GM13977 (cell line): ENCODE data around the gene ACYP2.

ENCODE experiments used
- DNase-seq: peaks from one replicate; pipeline ENCODE4 v3.0.0; 2012; ENCODE audit warnings: low spot score
- CTCF ChIP-seq: IDR thresholded peaks from 2 replicates; pipeline ENCODE4 v1.5.1; 2012; ENCODE audit warnings: mild to moderate bottlenecking, control low read depth; ENCODE audit not compliant: insufficient read depth; ENCODE audit errors: extremely low read depth, missing control alignments
- in situ Hi-C: fragments of 300-500 bp; cut with MboI; formaldehyde crosslinking; loops from one replicate; pipeline ENCODE4 v1.12.0; 2022; ENCODE audit warnings: low sequenced_read_pairs, low pct_unique_long_range_greater_than_20kb, mixed read lengths, inconsistent platforms; ENCODE audit not compliant: unreplicated experiment

Gene ACYP2

GRCh38 chr2:54139210-54139609 is 23.8 kb downstream of the ACYP2 start:
- in situ Hi-C loops: no loop called here
- DNase-seq: no peak
- TF ChIP-seq CTCF: no peak

DNA sequence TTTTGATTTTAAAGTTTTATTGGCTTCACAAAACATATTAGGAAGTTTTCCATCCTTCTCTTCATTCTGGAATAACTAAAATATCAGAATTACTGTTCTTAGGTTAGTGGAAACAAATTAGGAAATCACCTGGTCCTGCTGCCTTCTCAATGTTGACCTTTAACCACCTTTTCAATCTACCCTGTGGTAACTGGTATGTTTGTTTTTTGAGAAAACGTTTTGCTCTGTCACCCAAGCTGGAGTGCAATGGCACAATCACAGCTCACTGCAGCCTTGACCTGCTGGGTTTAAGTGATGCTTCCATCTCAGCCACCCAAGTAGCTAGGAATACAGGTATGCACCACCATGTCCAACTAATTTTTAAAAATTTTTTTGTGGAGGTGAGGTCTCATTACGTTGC is 28.4 kb downstream of the ACYP2 start:
- no peak for DNase-seq
- TF ChIP-seq CTCF: no peak
- in situ Hi-C loops: no loop called here

DNA sequence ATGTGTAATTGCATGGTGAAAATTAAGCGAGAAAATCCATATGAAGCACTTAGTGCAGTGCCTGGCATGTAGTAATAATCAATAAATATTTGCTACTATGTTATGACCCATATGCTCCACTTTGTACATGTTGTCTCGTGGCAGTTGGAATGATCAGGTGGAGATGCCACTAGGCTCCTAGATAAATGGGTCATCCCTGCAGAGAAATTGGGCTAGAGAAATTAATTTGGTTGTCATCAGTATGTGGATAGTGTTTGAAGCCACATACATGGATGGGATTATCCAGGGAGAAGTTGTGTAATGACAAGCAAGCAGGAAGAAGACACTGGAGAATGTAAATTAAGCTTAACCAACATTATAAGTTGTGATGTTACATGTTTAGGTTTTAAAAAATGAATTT is 33.0 kb downstream of the ACYP2 start:
- no peak for DNase-seq
- in situ Hi-C loops: no loop called here
- no peak for TF ChIP-seq CTCF

DNA sequence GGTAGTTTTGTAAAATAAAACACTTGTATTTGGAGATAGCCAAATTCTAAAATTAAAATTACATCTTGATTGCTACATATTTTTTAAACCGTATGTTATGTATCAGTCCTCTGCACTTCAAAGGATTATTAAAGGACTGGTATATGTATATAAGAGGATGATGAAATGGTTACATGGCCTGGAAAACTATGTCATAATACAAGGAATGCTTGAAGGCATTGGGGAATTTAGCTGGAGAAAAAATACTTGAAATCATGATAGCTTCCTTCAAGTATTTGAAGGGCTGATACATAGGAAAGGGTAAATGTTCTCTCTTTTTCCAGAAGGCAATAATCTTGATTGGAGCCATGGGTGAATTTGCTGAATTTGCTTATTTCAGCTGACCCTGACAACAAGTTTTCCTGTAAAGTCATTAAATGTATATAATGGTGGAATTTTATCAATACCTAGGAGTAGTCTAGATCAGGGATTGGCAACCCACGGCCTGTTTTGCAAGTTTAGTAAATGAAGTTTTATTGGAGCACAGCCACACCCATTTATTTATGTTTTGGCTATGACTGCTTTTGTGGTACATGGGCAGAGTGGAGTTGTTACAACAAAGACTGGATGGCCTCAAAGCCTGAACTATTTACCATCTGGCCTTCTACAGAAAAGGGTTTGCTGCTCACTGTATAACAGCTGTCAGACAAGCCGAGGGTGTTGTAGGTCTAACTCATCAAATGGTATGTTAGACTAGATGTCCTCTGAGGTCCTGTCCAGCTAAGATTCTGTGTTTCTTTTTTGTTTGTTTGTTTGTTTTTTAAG is 34.4 kb downstream of the ACYP2 start:
- no peak for TF ChIP-seq CTCF
- no peak for DNase-seq
- in situ Hi-C loops: no loop called here

GRCh38 chr2:54158311-54158710 is 42.9 kb downstream of the ACYP2 start:
- in situ Hi-C loops: no loop called here
- no peak for TF ChIP-seq CTCF
- DNase-seq: no peak

- DNase-seq: no peak
- in situ Hi-C loops: no loop called here
- TF ChIP-seq CTCF: no peak
Measured at GRCh38 chr2:54161660-54162424, 46.4 kb downstream of the ACYP2 start.
